DOHH2 (cell line): ENCODE data around the gene DMD.

Experiments
- CTCF ChIP-seq: fragments of 200-600 bp; sonication (generic); IDR thresholded peaks from one replicate; pipeline ENCODE4 v1.5.1; 2014; ENCODE audit warnings: antibody characterized with exemption, mild to moderate bottlenecking, low read depth, low read length; ENCODE audit not compliant: poor library complexity, severe bottlenecking
- EZH2phosphoT487 ChIP-seq: fragments of 200-600 bp; sonication (generic); IDR thresholded peaks from 2 replicates; pipeline ENCODE4 v1.6.1; 2017; ENCODE audit warnings: borderline replicate concordance, mild to moderate bottlenecking, antibody characterized with exemption, low read length, moderate library complexity, mixed read lengths

- TF ChIP-seq CTCF = no peak
- TF ChIP-seq EZH2phosphoT487 = no peak
These were observed 1558.7 kb downstream of the DMD start for GRCh38 chrX:31652650-31653049.
